HG03097 (cell line): Measurements from ENCODE around the gene CBLN3.
A peak's percentile ranks its signal among the peaks of the same experiment; 100 is the strongest.
"Not testable (repeated sequence)": the region's sequence is repeated elsewhere in the genome, so short reads cannot be mapped to it uniquely, and the experiment has no call there.

Experiments used
- ATAC-seq: cut with Tn5 transposase; IDR thresholded peaks from one replicate; pipeline ENCODE4 v1.9.1; 2021; ENCODE audit not compliant: unreplicated experiment, low FRiP score

CBLN3 gene

DNA sequence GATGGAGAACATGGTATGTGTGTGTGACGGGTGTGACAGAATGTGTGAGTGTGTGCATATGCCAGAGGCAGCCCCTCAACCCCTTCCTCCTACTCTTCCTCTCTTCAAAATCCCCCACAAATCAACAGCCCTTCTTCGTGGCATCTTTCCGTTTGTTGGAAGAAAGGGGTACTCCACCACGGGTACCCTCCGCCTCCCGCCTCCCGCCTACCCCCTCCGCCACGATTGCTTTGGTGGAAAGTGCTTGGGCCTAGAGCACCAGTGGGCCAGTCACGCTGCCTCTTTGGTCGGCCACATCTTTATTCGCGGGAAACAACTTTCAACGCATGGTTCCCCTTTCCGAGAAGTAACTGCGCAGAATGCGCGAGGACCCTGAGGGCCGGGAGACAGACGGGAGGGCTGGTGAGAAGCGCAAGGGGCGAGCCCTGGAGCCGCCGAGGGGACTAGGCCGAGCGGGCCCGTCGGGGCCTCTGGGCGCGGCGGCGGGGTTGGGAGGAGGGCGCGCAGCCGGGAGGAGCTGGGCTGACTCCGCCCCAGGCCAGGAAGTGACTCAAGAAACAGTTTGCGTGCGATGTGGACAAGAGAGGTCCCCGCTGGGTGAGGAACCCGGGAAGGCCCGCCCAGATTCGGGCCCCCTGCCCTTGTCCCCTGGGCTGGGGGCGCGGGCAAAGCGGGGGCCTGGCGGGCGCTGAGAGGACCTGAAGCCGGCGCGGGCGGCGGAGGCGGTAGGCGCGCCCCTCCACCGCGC lies at the start of gene CBLN3, which contains the start of gene KHNYN:
Gene CBLN3, minus strand, starts transcription at position 274 of the 748 bp plus-strand sequence. CDS start 614 bp downstream, outside the sequence.
Gene KHNYN, plus strand, starts transcription at position 560 of the 748 bp plus-strand sequence. CDS start 777 bp downstream, outside the sequence.
- peak; percentile 62 for ATAC-seq

DNA sequence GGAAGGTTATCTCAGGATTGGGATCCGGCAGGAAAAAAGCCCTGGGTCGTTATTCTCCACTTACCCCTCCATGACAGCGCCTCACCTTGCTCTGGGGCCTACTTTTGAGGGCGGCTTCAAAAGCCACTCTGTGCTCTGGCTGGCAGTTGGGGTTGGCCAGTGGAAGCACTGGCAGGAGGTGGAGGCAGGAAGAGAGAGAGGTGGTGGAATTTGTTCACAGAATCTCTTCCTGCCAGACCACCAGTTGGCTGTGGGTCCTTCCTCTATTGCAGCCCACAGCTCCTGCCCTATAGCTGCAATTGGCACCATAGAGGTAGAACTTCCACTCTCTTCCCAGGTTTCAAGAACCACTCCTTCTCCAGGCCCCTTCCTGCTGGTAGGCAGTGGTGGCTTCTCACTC lies 45.8 kb upstream of the CBLN3 start:
- ATAC-seq = no peak

DNA sequence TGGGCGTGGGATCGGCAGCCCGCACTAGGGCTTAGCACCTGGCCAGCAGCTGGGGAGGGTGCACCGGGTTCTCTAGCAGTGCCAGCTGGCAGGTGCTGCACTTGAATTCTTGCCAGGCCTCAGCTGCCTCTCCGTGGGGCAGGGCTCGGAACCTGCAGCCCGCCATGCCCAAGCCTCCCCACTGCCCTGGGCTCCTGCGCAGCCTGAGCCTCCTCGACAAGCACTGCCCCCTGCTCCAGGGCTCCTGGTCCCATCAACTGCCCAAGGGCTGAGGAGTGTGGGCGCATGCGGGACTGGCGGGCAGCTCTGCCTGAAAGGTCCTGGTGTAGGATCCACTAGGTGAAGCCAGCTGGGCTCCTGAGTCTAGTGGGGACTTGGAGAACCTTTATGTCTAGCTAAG lies 43.7 kb upstream of the CBLN3 start:
- no peak for ATAC-seq

DNA sequence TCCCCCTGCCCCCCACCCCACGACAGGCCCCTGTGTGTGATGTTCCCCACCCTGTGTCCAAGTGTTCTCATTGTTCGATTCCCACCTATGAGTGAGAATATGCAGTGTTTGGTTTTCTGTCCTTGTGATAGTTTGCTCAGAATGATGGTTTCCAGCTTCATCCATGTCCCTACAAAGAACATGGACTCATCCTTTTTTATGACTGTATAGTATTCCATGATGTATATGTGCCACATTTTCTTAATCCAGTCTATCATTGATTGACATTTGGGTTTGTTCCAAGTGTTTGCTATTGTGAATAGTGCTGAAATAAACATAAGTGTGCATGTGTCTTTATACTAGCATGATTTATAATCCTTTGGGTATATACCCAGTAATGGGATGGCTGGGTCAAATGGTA lies 41.0 kb upstream of the CBLN3 start:
- not testable (repeated sequence) for ATAC-seq

DNA sequence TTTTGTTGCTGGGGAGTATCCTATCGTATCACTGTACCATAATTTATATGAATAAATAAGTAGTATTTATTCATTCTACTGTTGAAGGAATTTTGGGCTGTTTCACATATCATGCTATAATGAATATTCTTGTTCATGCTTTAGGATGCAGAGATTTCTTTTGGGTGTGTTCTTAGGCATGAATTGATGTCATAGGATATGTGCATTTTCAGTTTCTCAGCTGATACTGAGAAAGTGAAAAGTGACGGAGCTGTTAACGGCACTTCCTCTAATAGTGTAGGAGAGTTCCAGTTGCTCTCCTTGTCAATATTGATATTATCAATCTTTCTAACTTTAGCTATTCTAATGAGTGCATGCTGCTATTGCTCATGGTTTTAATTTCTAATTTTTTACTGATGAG lies 36.3 kb upstream of the CBLN3 start:
- ATAC-seq = no peak

DNA sequence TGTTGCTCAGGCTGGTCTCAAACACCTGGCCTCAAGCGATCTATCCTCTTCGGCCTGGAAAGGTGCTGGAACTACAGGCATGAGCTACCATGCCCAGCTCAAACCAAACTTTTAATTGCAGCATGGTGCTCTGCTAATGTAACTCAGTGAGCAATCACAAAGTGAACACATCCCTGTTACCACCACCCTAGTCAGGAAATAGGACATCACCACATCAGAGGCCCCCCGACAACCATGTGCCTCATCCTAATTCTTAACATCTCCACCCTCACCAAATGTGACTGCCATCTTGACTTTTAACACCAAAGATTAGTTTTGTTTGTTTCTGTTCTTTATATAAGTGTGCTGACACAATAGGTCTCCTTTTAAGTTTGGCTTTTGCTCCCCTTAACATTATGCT lies 35.9 kb upstream of the CBLN3 start:
- ATAC-seq = no peak

DNA sequence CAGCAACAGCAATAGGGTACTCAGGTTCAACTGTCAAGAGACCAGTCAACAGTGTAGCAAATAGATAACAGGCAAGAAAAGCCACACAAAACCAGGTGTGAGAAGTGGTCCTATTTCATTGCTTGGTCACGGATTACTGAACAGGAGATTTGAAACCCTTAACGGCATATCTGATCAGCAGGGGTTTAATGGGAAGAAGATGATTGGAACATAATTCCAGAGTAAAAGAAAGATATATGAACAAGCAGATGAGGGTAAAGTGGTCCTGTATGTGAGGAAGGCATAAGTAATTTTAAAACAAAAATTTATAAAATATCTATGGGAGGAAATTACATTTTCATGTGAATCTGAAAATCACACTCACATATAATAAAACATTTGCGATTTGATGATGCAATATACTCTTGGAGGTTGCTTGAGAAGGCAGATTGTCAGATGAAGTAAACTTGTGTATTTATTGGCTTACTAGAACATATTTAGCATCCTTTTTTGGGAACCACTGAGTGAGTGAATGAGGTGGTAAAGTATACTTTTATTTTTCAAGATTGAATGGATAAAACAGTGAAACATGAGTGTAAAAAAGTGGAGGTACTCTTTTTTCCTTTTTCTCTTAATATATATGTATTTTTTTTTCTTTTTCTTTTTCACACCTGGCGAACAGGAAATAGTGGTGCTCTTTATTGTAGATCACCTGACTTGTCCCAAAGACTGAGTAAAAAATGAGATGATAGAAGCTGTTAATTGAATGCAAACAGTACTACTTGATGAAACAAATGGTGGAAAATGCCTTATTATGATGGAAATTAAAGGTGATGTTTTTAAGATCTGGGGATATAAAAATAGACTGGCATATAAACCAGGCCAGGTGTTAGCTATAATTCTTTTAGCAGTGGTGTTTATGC lies 34.7 kb upstream of the CBLN3 start:
- ATAC-seq = no peak

DNA sequence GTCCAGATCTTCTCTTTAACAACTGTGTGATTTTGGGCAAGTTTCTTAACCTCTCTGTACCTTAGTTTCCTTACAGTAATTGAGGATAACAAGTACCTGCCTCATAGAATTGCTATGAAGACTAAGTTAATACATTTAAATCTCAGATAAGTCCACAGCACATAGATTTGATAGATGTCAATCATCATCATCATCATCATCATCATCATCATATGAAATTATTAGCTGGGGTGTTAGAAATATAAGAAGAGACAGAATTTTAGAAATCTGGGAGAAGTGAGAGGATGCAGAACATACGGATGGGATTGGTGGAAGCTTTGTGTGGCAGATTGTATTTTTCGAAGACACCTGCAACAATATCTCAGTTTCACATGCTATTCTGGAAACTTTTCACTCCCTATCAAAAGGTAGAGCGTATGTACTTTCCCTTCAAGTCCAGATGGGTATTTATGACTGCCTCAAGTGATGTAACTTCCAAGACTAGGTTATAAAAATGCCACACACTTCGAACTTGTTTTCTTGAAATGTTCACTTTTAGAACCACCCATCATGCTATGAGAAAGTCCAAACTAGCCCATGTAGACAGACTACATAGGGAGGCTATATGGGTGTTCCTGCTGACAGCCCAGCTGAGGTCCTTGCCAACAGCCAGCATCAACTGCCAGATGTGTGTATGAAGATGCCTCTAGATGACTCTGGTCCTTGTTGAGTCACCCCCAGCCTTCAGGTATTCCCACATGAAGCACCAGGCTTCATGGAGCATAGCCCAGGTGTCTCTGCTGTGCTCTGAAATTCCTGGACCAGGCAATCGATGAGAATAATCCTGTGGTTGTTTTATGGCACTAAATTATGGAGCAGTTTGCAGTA lies 33.8 kb upstream of the CBLN3 start:
- ATAC-seq = no peak

DNA sequence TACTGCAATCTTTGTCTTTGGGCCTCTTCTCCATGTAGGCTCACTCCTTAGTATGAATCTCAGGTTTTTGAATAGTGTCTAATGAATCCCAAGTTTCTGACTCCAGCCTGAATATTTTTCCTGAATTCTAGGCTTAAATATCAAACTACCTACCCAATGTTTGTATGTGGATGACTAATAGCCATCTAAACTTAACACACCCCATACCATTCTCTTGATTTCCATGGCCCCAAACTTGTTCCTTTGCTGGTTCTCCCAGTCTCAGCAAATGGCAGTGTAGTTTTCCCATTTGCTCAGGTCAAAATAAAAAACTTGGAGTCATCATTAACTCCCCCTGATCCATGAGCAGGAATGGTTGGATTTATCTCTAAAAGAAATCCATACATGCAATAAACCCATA lies 31.9 kb upstream of the CBLN3 start:
- no peak for ATAC-seq

DNA sequence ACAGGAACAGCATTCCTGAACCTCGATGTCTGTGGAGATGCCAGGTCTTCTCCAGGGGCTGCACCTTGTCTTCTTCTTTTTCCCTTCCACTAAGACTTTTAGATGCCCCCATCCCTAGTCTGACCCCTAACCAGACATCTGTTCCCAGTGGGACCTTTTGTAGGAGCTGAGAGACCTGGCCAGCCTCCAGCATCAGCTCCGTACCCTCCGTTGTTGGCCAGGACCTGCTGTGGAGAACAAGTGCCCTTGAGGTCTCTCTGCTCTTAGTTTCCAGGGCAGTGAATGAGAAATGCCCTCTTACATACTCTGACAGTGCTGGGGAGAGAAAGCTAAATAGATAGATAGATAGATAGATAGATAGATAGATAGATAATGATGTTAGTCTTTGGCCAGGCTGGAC lies 29.9 kb upstream of the CBLN3 start:
- no peak for ATAC-seq

DNA sequence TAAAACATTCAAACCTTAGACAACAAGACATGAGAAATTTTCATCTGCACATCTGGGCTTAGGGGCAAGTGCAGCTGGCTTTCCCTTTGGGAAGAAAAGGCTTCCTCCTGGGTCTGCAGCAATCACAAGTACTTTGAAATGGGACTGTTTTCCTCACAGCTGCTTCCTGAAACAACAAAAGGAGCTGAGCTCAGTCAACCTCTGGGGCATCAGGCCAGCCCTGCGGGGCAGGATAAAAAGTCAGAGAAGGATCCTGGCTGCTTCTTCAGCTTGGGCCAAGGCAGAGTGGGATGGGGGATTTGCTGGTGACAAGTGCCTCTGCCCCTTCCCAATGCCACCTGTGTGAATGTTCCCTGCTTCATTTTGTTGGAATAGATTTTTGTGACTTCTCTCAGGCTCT lies 29.3 kb upstream of the CBLN3 start:
- no peak for ATAC-seq

DNA sequence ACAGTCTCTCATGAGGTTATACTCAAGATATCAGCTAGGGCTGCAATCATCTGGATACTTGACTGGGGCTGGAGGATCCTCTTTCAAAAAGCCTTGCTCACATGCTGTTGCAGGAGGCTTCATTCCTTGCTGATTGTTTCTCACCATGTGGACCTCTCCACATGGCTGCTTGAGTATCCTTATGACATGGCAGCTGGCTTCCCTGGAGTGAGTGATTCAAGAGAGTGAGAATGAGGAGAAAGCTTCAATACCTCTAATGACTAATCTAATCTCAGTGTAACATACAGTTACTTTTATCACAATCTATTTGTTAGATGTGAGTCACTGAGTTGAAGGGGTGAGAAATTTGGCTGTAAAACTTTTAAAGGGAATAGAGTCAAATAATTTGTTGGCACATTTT lies 27.5 kb upstream of the CBLN3 start:
- ATAC-seq = no peak

DNA sequence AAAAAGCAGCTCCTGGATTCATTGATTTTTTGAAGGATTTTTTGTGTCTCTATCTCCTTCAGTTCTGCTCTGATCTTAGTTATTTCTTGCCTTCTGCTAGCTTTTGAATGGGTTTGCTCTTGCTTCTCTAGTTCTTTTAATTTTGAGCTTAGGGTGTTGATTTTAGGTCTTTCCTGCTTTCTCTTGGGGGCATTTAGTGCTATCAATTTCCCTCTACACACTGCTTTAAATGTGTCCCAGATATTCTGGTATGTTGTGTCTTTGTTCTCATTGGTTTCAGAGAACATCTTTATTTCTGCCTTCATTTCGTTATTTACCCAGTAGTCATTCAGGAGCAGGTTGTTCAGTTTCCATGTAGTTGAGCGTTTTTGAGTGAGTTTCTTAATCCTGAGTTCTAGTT lies 21.4 kb upstream of the CBLN3 start:
- not testable (repeated sequence) for ATAC-seq

DNA sequence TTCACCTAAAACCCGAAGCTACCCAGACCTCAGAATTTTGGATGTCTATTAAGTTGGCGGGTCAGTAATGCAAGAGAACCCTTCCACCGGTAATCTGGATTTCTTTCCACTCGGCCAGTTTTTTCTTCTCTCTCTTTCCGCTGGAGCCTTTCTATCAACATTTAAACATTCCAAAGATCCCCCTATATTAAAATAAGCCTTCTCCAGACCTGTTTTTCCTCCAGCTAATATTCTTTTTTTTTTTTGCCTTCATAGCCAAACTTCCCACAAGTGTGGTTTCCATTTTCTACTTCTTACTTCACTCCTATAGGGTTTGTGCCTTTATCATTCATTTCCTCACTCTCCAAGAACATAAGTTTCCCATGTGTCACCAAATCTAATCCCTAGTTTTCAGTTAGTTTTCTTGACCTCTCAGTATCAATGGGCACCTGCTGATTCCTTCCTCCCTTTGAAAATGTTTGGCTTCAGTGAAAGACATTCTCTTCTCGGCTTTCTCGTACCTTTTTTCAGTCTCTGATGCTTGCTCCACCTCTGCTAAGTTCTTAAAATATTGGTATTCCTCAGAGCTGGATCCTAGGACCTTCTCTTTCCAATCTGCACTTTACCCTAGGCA lies 13.7 kb upstream of the CBLN3 start:
- no peak for ATAC-seq

DNA sequence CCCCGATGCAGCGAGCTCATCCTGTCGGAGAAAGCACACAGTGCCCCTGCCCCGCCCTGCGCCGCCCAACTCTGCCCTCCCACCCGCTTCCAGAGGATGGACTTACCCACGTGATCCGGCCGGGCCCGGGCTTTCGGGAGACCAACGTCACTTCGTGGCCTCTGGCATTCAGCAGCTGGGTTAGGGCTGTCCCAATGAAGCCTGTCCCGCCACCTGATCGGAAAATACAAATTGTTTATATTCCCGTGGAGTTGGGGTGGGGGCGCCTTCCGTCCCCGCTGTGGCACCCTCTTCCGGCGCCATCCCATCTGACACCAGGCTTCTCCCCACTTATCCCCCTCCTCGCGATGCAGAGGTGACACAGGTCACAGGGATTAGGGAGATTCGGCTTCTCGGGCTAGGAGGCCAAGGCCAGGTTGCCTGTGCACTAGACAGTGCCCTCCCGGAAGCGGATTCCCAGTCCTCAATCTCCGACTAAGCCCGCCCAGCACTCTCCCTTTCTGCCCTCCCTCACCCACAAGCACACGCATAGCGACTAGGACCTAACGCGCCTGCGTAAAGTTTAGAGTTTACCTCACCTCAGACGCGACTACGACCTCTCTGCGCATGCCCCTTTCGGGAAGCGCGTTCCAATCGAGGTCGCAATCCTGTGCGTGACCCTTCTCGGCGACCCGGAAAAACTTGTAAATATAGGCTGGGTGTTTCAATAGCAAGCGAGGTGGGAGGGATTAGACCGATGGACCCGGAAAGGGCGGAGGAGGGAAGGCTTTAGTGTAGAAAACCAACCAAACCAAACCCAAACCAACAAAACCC lies 13.0 kb upstream of the CBLN3 start, which contains the start of gene SDR39U1:
Gene SDR39U1, minus strand, starts transcription at position 537 of the 813 bp plus-strand sequence. Its CDS starts 7 bp downstream, at position 530.
- peak; percentile 86 for ATAC-seq

DNA sequence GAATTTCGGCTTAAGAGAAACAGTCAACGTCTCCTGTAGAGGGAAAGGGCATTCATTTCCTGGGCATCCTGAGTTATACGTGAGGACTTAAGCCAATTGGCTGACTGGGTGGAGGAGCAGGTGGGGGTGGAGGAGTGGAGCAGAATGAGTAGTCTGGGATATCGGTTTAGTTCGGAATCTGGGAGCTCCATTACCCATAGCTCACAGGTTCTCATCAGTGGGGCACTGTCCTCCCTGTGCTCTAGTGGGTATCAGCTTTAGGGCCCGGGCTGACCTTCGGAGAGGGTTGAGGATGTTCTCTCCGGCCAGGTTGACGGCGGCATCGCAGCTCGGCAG lies 12.4 kb upstream of the CBLN3 start:
- no peak for ATAC-seq

DNA sequence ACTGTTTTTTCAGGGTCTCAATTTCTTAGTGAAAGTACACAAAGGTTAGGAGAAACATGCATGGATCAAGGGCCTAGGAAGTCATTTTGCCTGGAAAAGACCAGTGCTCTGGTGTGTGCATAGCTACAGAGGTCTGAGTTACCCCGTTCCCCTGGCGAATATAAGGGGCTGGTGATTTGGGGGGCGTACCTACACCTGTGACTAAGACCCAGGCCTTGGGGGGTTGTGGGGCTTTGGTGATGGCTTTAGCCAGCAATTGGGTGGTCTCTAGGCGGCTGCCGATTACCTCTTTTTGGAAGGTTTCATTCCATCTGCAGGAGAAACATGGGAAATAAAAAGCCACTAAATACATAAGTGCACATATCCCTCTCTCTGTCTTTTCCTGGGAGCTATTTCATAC lies 12.0 kb upstream of the CBLN3 start:
- no peak for ATAC-seq

DNA sequence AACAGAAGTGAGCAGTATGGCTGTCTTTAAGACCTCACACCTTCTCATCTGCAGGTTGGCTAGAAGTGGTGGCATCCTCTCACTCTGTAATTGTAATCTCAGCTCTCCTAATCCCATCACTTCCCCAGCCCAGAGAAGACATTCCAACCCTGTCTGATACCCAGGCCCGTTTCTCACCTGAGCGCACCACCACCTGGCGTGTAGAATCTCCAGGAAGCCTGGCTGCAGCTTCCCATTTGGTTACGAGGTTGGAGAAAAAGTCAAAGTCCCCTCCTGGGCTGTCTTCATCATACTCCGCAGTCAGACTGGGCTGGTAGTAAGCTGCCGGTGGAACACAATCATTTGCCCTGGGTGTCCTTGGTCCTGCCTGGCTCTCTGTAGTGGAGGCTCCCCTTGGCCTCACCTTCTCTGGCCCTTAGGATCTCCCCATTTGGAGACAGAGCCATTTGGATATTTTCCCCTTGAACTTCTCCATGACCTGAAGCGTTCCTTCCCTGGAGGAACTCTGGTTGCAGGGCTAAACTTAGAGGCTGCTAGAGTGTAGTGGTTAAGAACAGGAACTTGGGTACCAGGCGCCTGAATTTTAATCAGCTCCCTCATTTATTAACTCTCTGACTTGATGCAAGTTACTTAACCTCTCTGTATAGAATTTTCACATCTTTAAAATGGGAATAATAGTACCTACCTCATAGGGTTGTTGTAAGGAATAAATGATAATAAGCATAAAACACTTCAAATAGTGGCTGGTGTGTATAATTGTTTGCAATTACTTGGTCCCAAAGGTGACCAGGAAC lies 11.3 kb upstream of the CBLN3 start:
- no peak for ATAC-seq
